Nephron progenitor cell (in vitro differentiated cells): ENCODE measurements around the gene ARGLU1.

Experiments
- DNase-seq: peaks from one replicate; pipeline ENCODE4 v3.0.0; 2021
- H3K27ac Mint-ChIP-seq: 2 replicates; pipeline ENCODE4 v1.8.0; 2021; ENCODE audit warnings: mild to moderate bottlenecking, moderate library complexity, mixed read lengths
- H3K27me3 Mint-ChIP-seq: 2 replicates; pipeline ENCODE4 v1.8.0; 2021; ENCODE audit warnings: mild to moderate bottlenecking, low read depth, mixed read lengths; ENCODE audit not compliant: poor library complexity
- H3K36me3 Mint-ChIP-seq: 2 replicates; pipeline ENCODE4 v1.8.0; 2021; ENCODE audit warnings: low read depth, mixed read lengths
- H3K4me1 Mint-ChIP-seq: 2 replicates; pipeline ENCODE4 v1.8.0; 2021; ENCODE audit warnings: mixed read lengths
- H3K4me3 Mint-ChIP-seq: 2 replicates; pipeline ENCODE4 v1.8.0; 2021; ENCODE audit warnings: mild to moderate bottlenecking, moderate library complexity, mixed read lengths
- H3K9me3 Mint-ChIP-seq: 2 replicates; pipeline ENCODE4 v1.8.0; 2021; ENCODE audit warnings: mild to moderate bottlenecking, moderate library complexity, mixed read lengths
- CTCF ChIP-seq: fragments of 200-600 bp; sonication (generic); IDR thresholded peaks from 2 replicates; pipeline ENCODE4 v1.5.0; 2021; ENCODE audit warnings: antibody characterized with exemption

Gene ARGLU1

GRCh38 chr13:106536244-106537034 lies 31.5 kb downstream of the ARGLU1 start:
- peaks cover 27% of the 10 kb centered on the region for H3K4me1 Mint-ChIP-seq
- H3K9me3 Mint-ChIP-seq = no peaks in the 10 kb centered on the region
- H3K27me3 Mint-ChIP-seq = no peaks in the 10 kb centered on the region
- H3K4me3 Mint-ChIP-seq = peak overlapping the region; percentile 92
- DNase-seq = peak; percentile 99
- H3K36me3 Mint-ChIP-seq = peaks cover 12% of the 10 kb centered on the region
- peak overlapping the region; percentile 84 for H3K27ac Mint-ChIP-seq
- peak; percentile 97 for TF ChIP-seq CTCF

DNA sequence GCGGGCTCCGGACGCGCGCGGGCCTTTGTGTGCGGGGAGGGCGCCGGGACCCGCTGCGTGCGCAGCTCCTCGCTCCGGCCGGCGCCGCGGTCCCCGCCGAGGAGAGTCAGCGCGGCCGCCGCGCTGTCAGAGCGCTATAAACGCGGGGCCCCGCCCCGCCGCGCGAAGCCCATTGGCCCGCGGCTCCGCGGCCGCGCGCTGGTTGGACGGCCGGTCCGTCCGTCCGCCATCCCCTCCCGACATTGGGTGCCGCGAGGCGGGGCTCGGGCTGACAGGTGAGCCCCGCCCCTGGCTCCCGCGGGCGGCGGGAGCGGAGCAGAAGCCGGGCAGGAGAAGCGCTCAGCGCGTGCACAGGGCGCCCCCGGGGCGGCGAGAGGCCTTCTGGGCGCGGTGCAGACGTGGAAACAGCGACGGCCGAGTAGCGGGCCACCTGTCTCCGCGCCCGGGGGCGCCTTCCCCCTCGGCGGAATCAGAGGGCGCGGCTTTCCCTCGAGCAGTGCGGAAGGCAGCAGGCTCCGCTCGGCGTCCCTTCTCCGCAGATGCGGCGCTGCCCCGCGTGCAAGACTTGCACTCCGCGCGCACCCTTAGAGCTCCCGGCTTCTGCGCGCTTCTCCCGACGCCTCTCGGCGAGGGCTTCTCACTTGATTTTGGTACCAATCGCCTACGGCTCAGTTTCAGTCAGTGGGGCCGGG lies 32.2 kb downstream of the ARGLU1 start, which contains the start of gene EFNB2:
EFNB2 (minus strand) TSS at position 111 of the 692 bp plus-strand sequence. CDS start 698 bp downstream, outside the sequence.
- no peak for TF ChIP-seq CTCF
- Mint-ChIP-seq H3K4me3 (peak within 1 kb of the TSS; percentile 94), H3K27me3 (no peaks in the 10 kb centered on the region), H3K27ac (peak within 1 kb of the TSS; percentile 96), H3K36me3 (peaks cover 4% of the 10 kb centered on the region), H3K4me1 (peaks cover 35% of the 10 kb centered on the region), H3K9me3 (no peaks in the 10 kb centered on the region)
- DNase-seq = peak; percentile 91

GRCh38 chr13:106534639-106535551 lies 33.0 kb downstream of the ARGLU1 start:
- Mint-ChIP-seq H3K4me1 (peaks cover 43% of the 10 kb centered on the region), H3K36me3 (no peaks in the 10 kb centered on the region), H3K9me3 (no peaks in the 10 kb centered on the region), H3K4me3 (peak overlapping the region; percentile 94), H3K27me3 (no peaks in the 10 kb centered on the region), H3K27ac (peak overlapping the region; percentile 96)
- TF ChIP-seq CTCF = no peak
- peak; percentile 53 for DNase-seq

DNA sequence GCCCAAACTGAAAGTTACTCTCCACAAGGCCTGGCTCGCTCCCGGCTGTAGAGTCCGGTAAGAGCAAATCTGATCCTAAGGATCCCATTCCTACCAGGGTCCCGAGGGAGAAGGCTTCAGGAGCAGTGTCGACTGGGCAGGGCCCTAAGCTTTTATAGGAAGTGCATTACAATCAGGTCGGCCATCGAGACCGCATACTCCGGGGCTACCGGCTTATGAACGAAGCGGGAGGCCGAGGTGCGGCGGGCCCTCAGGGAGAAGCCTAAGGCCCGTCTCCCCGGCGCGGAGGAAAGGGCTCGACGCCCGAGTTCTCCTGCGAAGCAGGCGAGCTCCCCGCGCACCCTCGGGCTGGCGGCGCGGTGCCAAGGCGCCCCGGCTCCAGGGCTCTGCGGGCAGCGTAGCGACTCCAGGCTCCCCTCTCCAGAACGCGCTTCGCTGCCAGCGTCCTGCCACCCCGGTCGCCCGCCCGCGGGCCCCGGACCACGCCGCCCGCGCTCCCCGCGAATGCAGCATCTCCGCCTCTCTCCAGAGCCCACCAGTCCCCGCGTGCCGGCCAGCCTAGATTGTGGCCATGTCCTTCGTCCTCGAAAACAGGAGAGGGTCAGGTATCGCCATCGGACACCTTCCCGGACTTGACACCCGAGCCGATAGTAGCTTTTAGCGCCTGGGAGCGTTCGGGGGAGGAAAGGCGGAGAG lies 33.8 kb downstream of the ARGLU1 start:
- no peak for TF ChIP-seq CTCF
- no peaks in the 10 kb centered on the region for H3K36me3 Mint-ChIP-seq
- peak overlapping the region; percentile 98 for H3K4me3 Mint-ChIP-seq
- no peaks in the 10 kb centered on the region for H3K27me3 Mint-ChIP-seq
- DNase-seq = peak; percentile 52
- H3K9me3 Mint-ChIP-seq = no peaks in the 10 kb centered on the region
- H3K4me1 Mint-ChIP-seq = peaks cover 51% of the 10 kb centered on the region
- peak overlapping the region; percentile 96 for H3K27ac Mint-ChIP-seq
